HepG2 (cell line): ENCODE data around the gene TTC38. TPM values are rescaled to one million over a fixed set of nuclear protein-coding genes. Genes with fewer than 3 reads are reported as not detected.

ENCODE experiments used
- DMTF1 ChIP-seq: sonication (generic); formaldehyde crosslinking; IDR thresholded peaks from 2 replicates; pipeline ENCODE4 v1.4.0; 2020; ENCODE audit warnings: mild to moderate bottlenecking, missing genetic modification reagents
- DR1 ChIP-seq: sonication (generic); formaldehyde crosslinking; IDR thresholded peaks from 2 replicates; pipeline ENCODE4 v1.8.0; 2021; ENCODE audit warnings: mild to moderate bottlenecking, missing genetic modification reagents, inconsistent platforms
- E2F1 ChIP-seq: sonication (generic); formaldehyde crosslinking; IDR thresholded peaks from 2 replicates; pipeline ENCODE4 v1.5.0; 2020; ENCODE audit warnings: missing genetic modification reagents
- HDAC6 ChIP-seq: fragments of 200-600 bp; sonication (generic); IDR thresholded peaks from 2 replicates; pipeline ENCODE4 v1.7.0; 2017; ENCODE audit warnings: mild to moderate bottlenecking, antibody characterized with exemption, low read length, low read depth
- PRDM4 ChIP-seq: sonication (generic); formaldehyde crosslinking; IDR thresholded peaks from 2 replicates; pipeline ENCODE4 v1.9.0; 2021; ENCODE audit warnings: missing genetic modification reagents, borderline replicate concordance
- ZNF230 ChIP-seq: sonication (generic); formaldehyde crosslinking; IDR thresholded peaks from 2 replicates; pipeline ENCODE4 v1.4.0; 2020; ENCODE audit warnings: mild to moderate bottlenecking, missing genetic modification reagents
- ZNF235 ChIP-seq: sonication (generic); formaldehyde crosslinking; IDR thresholded peaks from 2 replicates; pipeline ENCODE4 v1.8.1; 2023; ENCODE audit warnings: mild to moderate bottlenecking, missing genetic modification reagents, borderline replicate concordance
- ZNF354B ChIP-seq: sonication (generic); formaldehyde crosslinking; IDR thresholded peaks from 2 replicates; pipeline ENCODE4 v1.8.0; 2022; ENCODE audit warnings: mild to moderate bottlenecking, missing genetic modification reagents
- ZNF749 ChIP-seq: sonication (generic); formaldehyde crosslinking; IDR thresholded peaks from 2 replicates; pipeline ENCODE4 v1.8.0; 2022; ENCODE audit warnings: mild to moderate bottlenecking, missing genetic modification reagents, moderate library complexity, borderline replicate concordance
- ZNF770 ChIP-seq: sonication (generic); formaldehyde crosslinking; IDR thresholded peaks from 2 replicates; pipeline ENCODE4 v1.5.0; 2020; ENCODE audit warnings: mild to moderate bottlenecking, missing genetic modification reagents
- ZNF784 ChIP-seq: sonication (generic); formaldehyde crosslinking; IDR thresholded peaks from 2 replicates; pipeline ENCODE4 v1.5.1; 2020; ENCODE audit warnings: missing genetic modification reagents, mild to moderate bottlenecking, borderline replicate concordance
- ZNF883 ChIP-seq: sonication (generic); formaldehyde crosslinking; IDR thresholded peaks from 2 replicates; pipeline ENCODE4 v1.5.1; 2020; ENCODE audit warnings: mild to moderate bottlenecking, missing genetic modification reagents; ENCODE audit errors: not compliant biosample characterization
- polyA plus RNA-seq, 8 experiments: library from polyadenylated mRNA; depleted of rRNA in 3 of 8; stranded (reverse) in 7 of 8; unstranded in 1 of 8; fragments of >200 nt; fragmentation: Illumina TruSeq in 4 of 8; extraction: Trizol in 4 of 8; gene quantifications; 2 replicates each; pipeline versions ENCODE4 v1.2.1 to v1.2.3, GENCODE V29; 2011 to 2016; ENCODE audit warnings: low read depth in 4 of 8, missing spikeins in 1 of 8, mixed read lengths in 1 of 8; ENCODE audit not compliant: insufficient read depth in 1 of 8
- total RNA-seq, 5 experiments: library from RNA; depleted of rRNA; stranded (reverse); fragments of >200 nt; fragmentation: Illumina TruSeq; extraction: Trizol; gene quantifications; 2 replicates each; pipeline ENCODE4 v1.2.3, GENCODE V29; 2016; ENCODE audit warnings: low read depth in 1 of 5

TTC38 gene
- total and polyA plus RNA-seq, 2 of the 13 experiments (the other 11 are each of a cell fraction or from before 2014, with no cell fraction given), result 101 to 105 TPM

- TF ChIP-seq ZNF784 (CRISPR knock-in tag) (peak; percentile 57; the same call in 1 of the 2 replicates), ZNF749 (peak; percentile 77), ZNF770 (CRISPR knock-in tag) (0 out of 2 replicates have a peak, but pooled peaks have one; percentile 24), ZNF354B (CRISPR knock-in tag) (no peak; the same call in 1 of the 2 replicates), DMTF1 (CRISPR knock-in tag) (no peak), ZNF235 (CRISPR knock-in tag) (peak; percentile 82; the same call in 1 of the 2 replicates), ZNF230 (CRISPR knock-in tag) (peak; percentile 92; the same call in 1 of the 2 replicates), ZNF883 (no peak), DR1 (peak; percentile 84), E2F1 (CRISPR knock-in tag) (peak; percentile 80), HDAC6 (no peak), PRDM4 (CRISPR knock-in tag) (0 out of 2 replicates have a peak, but pooled peaks have one; percentile 61)
Measured at GRCh38 chr22:46335201-46336118, 67.7 kb downstream of the TTC38 start, which contains the start of gene TRMU (continued).
